NCI-H128 (cell line): ENCODE measurements around the gene KCNIP3.
"Not testable (repeated sequence)": the region's sequence is repeated elsewhere in the genome, so short reads cannot be mapped to it uniquely, and the experiment has no call there.

Experiments
- DNase-seq: peaks from one replicate; lab custom pipeline; 2025; ENCODE audit not compliant: unreplicated experiment; lab: John Stamatoyannopoulos, UW

Gene KCNIP3

GRCh38 chr2:95402370-95403203 is 105.4 kb downstream of the KCNIP3 start, which contains the start of gene FAHD2A:
Gene FAHD2A (plus strand): TSS chr2:95402708. CDS start chr2:95405559, 2,851 bp downstream.
- peak; percentile 80 for DNase-seq

GRCh38 chr2:95403204-95403721 is 106.1 kb downstream of the KCNIP3 start:
- DNase-seq: not testable (repeated sequence)

GRCh38 chr2:95403824-95404223 is 106.7 kb downstream of the KCNIP3 start:
- not testable (repeated sequence) for DNase-seq

GRCh38 chr2:95404676-95405075 is 107.5 kb downstream of the KCNIP3 start:
- not testable (repeated sequence) for DNase-seq

GRCh38 chr2:95411239-95411638 is 114.1 kb downstream of the KCNIP3 start:
- not testable (repeated sequence) for DNase-seq

- DNase-seq: peak; percentile 29
Observed at GRCh38 chr2:95414015-95414594, 117.0 kb downstream of the KCNIP3 start.

- DNase-seq: not testable (repeated sequence)
Observed at GRCh38 chr2:95415138-95415537, 118.0 kb downstream of the KCNIP3 start.

- DNase-seq: not testable (repeated sequence)
Observed at GRCh38 chr2:95415561-95415960, 118.4 kb downstream of the KCNIP3 start.

- DNase-seq: not testable (repeated sequence)
Observed at GRCh38 chr2:95427196-95427867, 130.2 kb downstream of the KCNIP3 start.

- not testable (repeated sequence) for DNase-seq
Observed at GRCh38 chr2:95429748-95430467, 132.8 kb downstream of the KCNIP3 start.

- DNase-seq: not testable (repeated sequence)
Observed at GRCh38 chr2:95433373-95433772, 136.2 kb downstream of the KCNIP3 start.

- DNase-seq: not testable (repeated sequence)
Observed at GRCh38 chr2:95433973-95434372, 136.8 kb downstream of the KCNIP3 start.

- not testable (repeated sequence) for DNase-seq
Observed at GRCh38 chr2:95434507-95435076, 137.4 kb downstream of the KCNIP3 start.

GRCh38 chr2:95435162-95435871 is 138.2 kb downstream of the KCNIP3 start:
- DNase-seq: not testable (repeated sequence)
